NCI-H524 treated with DMSO at 0.1 percent for 48 hours (cell line): ENCODE data around the gene MAP3K20.
"Not testable (repeated sequence)": the region's sequence is repeated elsewhere in the genome, so short reads cannot be mapped to it uniquely, and the experiment has no call there.

Source experiments
- DNase-seq: peaks from one replicate; lab custom pipeline; 2025; lab: John Stamatoyannopoulos, UW

MAP3K20 gene

GRCh38 chr2:173235947-173236803, 160.5 kb downstream of the MAP3K20 start:
- no peak for DNase-seq

- no peak for DNase-seq
Measured at GRCh38 chr2:173238385-173238784, 162.7 kb downstream of the MAP3K20 start.

DNA sequence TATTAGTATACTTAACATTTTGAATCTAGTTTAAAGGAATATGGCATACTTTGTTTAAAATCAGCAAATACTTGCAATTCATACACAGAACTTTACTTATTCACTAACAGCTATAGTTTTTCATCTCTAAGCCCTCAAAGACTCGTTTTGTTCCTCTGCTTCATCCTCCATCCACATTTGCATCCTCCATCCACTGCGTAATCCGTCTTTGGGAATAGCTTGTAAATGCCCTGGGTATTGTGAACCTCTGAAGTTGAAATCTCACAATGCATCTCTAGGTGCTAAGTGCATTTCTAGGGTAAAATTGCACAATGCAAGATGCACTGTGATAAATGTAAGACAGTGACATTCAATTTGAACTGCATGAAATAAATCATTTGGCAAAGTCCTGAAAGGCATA, 163.2 kb downstream of the MAP3K20 start:
- DNase-seq = no peak

DNA sequence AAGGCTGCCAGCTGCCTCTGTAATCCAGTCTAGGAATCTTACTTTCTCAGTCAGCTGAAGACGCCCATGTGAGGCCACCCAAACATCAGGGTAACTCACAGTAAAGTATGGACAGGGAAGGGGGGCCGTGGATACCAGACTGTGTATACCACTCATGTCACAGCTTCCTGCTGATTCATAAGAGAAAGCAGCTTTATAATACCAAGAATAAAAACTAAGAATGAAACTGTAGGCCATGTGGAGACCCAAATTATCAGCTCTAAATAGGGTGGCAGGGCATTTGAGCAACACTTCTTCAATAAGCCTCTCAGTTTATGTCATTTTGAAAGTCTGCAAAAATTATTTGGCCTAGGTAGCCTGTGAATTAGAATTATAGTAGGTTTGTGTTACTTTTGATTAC, 164.0 kb downstream of the MAP3K20 start:
- no peak for DNase-seq

DNA sequence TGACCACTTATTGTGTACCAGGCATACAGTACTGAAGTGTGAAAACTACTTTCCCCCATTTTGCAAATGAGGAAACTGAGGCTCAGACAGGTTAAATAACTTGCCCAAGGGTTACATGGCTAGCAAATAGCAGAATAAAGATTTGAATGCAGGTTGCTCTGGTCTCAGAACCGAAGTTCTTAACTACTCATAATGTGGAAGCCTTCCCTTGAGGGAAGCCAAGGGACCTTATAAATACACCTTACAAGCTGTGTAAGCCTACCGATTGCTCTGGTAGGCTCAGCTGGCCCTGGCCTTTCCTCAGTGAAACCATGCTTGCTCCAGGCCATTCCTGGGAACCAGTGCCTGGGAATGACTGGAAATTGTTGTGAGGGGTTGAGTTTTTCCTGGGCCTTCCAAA, 164.4 kb downstream of the MAP3K20 start:
- no peak for DNase-seq

- DNase-seq = no peak
Measured at GRCh38 chr2:173241643-173242042, 166.0 kb downstream of the MAP3K20 start.

- DNase-seq = no peak
Measured at GRCh38 chr2:173247156-173247555, 171.5 kb downstream of the MAP3K20 start.

DNA sequence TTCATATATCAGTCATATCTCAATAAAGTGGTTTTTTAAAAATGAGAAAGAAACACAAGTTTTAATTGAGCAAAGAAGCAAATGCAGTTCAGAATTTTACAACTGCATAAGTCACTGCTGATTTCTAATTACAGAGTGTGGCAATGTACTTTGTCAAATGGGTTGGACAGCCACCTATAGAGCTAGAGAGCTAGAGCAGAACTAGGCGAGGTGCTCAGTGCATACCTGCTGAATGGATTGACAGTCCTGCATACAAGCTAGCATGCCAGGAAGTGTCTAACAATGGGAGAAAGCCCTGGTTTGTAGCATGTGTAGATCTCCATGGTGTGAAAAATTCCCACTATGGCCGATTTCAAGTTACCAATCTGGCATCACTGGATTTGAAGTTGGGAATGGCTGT, 172.7 kb downstream of the MAP3K20 start:
- no peak for DNase-seq

GRCh38 chr2:173249661-173250641, 174.3 kb downstream of the MAP3K20 start:
- DNase-seq = no peak

- DNase-seq = no peak
Measured at GRCh38 chr2:173251225-173251624, 175.6 kb downstream of the MAP3K20 start.

GRCh38 chr2:173252581-173252980, 176.9 kb downstream of the MAP3K20 start:
- DNase-seq = no peak

GRCh38 chr2:173254659-173255058, 179.0 kb downstream of the MAP3K20 start:
- DNase-seq = no peak

GRCh38 chr2:173258701-173259100, 183.1 kb downstream of the MAP3K20 start:
- DNase-seq = no peak

GRCh38 chr2:173262356-173262755, 186.7 kb downstream of the MAP3K20 start:
- DNase-seq = not testable (repeated sequence)

DNA sequence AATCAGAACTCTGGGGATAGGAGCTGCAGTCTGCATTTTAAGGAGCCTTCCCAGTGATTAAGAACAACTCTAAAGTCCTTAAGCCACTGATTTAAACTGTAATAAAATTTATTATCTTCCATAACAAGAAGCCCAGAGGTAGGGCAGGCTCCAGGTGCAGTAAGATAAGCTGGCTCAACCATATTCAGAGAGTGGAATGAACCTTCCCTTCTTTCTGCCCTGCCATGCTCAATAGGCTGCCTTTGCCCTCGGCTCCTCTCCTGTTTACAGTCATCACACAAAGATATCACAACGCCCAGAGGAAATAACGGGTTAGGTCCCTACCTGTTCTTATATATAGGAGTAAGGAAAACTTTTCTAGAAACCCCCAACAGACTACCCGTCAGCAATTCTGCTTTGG, 188.5 kb downstream of the MAP3K20 start:
- no peak for DNase-seq

GRCh38 chr2:173264603-173265366, 189.1 kb downstream of the MAP3K20 start:
- no peak for DNase-seq

DNA sequence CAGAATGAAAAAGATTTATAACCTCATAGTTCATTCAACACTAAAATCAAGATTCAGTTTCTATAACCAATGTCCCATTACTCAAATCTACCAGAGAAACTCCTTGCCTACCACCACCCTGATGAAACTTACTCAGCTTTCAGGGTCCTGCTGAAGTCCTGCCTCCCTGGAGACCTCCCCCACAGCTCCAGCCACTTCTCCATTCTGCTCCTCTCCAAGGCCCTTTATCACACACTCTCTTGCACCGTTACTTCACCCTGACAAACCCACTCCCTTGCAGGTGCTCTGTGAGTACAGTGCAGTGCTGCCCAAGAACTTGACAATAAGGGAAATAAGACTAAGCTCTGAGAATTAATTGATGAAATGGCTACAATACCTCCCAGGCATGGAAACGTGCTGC, 195.5 kb downstream of the MAP3K20 start:
- no peak for DNase-seq

GRCh38 chr2:173271825-173272224, 196.2 kb downstream of the MAP3K20 start:
- no peak for DNase-seq

DNA sequence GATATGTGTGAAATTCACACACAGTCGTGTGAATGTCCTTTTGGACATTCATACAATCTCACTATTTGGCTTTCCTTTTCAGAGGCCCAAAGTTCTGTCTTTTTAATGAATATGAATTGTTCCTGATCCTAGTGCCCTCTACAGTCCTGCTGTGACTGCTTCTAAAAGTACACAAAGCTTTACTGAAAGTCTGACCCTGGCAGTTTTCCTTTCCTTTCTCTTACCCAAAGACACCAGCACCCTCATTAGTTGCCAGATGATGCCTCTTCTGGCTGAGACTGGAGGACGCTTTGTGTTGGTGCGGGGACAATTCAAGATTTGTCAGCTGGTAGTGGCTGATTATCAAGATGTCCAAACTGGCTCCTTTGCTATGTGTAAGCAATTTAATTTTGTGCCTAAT, 197.2 kb downstream of the MAP3K20 start:
- no peak for DNase-seq

DNA sequence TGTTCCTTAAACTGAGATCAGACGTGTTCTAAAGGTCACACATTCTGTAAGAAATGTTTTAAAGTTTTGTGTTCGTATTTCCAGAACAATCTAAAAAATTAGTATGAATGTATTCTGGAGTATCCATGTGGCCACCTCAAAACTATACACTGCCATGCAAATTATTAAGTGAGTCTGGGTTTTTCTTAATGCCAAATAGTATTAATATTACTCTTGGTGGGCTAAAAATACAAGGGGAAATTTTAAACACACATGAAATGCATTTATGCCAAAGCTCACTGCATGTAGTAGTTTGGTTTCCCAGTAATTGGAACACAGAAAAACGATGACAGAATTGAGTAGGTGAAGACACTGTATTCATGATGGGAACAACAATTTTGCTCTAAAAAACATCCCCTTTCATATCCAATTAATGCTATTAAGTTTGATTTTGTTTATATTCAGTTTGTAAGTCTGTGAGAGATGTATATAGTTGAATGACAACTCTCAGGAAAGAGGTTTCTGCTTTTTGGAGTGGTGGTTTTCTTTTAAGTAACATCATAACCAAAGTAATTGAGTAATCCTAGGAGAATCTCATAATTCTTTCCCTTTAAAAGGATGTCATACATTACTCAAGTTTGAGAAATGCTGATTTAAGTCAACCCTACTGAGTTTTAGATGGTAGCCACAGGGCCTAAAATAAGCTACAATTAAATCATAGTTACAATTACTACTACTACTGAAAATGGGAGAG, 203.3 kb downstream of the MAP3K20 start:
- DNase-seq = no peak

DNA sequence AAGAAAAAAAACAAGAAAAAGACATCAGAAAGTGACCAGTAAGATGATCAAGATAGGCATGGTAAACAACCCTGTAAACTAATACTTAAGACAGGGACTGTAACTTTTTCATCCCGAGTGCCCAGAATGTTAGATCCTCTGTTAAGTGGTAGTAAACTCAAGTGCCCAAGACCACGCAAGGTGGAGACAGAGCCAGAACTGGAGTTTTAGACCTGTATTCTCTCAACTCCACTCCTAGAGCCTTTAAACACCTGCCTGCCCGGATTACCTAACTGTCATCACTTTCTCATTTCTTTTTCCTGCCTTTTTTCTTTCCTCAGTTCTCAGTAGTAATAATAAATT, 203.9 kb downstream of the MAP3K20 start:
- no peak for DNase-seq

DNA sequence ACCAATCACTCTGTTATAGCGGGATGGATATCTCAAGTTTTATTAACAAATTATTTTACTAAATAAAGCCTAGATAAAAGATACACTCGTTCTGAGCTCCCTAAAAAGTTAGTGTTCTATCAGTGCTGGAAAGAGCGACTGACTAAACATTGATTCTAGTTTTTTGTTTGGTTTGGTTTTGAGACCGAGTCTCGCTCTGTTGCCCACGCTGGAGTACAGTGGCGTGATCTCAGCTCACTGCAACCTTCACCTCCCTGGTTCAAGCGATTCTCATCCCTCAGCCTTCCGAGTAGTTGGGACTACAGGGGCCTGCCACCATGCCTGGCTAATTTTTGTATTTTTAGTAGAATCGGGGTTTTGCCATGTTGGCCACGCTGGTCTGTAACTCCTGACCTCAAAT, 205.2 kb downstream of the MAP3K20 start:
- no peak for DNase-seq
